LNCaP clone FGC (cell line): ENCODE data around the gene AGAP2.

Experiments used
- DNase-seq: peaks from one replicate; pipeline ENCODE4 v3.0.0-alpha.2; 2011; ENCODE audit warnings: low read depth
- H3K4me3 ChIP-seq: 2 replicates; pipeline ENCODE4 v1.5.1; 2011; ENCODE audit warnings: mild to moderate bottlenecking, low read depth, low read length, control low read depth
- CTCF ChIP-seq: IDR thresholded peaks from 2 replicates; pipeline ENCODE4 v1.5.1; 2012; ENCODE audit warnings: mild to moderate bottlenecking; ENCODE audit not compliant: control insufficient read depth, insufficient read depth; ENCODE audit errors: extremely low read depth

AGAP2 gene

GRCh38 chr12:57735198-57735855, 3.2 kb downstream of the AGAP2 start:
- no peak for DNase-seq
- no peak overlapping the region for H3K4me3 ChIP-seq
- TF ChIP-seq CTCF = no peak

GRCh38 chr12:57734591-57734990, 4.0 kb downstream of the AGAP2 start:
- TF ChIP-seq CTCF = no peak
- no peak for DNase-seq
- H3K4me3 ChIP-seq = no peak overlapping the region

DNA sequence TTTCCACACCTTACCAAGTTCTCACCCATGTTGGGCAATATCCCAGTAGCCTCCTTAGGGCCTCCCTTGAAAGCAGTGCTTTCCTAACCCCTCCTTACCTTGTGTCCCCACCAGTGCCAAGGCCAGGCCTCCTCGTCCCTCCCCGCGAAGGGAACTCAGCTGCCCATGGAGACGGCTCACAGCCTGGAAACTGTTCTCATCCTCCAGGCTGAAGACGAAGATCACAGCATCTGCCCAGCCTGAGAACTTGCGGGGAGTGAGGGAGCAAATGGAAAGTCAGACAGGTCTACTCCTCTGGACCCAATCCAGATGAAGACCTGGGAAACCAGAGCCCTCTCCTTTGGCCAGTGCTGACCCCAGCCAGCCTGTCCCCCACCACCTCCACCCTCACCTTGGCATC, 4.6 kb downstream of the AGAP2 start:
- no peak for DNase-seq
- TF ChIP-seq CTCF = no peak
- H3K4me3 ChIP-seq = no peak overlapping the region

GRCh38 chr12:57732726-57733593, 5.6 kb downstream of the AGAP2 start:
- DNase-seq = no peak

DNA sequence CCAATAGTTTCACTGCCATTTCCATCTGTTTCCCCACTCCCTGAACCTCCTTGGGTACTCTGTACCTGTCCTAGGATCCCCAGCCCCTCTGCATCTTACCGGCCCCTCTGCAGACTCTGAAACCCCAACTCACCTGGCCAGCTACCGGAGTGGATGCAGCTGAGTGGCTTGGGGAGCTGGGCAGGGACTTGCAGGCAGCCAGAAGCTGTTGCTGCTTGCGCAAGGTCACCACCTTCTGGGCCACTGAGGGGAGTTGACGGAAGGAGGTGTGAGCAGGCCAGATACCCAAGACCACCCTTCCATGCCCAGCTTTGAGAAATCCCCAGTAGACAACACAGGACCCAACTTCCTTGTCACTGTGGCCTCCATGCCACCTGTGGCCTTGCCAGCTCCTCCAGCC, 6.3 kb downstream of the AGAP2 start:
- no peak for DNase-seq
- no peak for TF ChIP-seq CTCF
- no peak overlapping the region for H3K4me3 ChIP-seq

More at GRCh38 chr12:57732726-57733593, 5.6 kb downstream of the AGAP2 start:
- TF ChIP-seq CTCF = no peak
- H3K4me3 ChIP-seq = no peak overlapping the region

DNA sequence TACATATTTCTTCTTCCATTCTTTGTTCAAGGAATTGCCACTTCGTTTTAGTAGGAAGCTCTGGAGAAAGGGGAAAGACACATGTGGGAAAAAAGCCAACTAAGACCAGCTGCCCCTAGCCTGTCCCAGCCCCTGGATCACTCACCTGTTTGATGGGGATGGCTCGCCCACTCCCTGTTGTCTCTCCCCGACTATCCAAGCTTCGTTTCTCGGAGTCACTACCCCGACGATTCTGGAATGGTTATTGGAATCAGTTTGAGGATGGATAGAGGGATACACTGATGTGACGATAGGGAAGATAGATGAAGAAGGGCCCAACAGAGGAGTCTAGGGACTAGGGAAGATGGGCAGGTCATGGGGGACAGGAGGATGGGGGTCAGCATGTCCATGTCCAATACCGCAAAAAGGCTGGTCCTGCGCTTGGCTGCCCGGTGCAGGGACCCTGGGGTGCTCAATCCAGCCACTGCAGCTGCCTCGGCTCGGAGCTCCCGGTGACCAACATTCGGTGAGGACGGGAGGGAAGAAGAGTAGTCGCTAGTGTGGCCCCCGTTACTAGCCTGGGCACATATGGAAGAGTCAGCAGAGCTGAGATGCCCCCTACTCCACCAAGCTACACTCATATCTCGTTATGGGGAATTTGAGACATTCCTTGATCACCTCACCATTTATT, 7.0 kb downstream of the AGAP2 start:
- no peak overlapping the region for H3K4me3 ChIP-seq
- no peak for DNase-seq
- no peak for TF ChIP-seq CTCF
